Anterior cingulate cortex (tissue), 58 donors: ENCODE data around the gene KTI12.

Experiments
- DNase-seq, 58 donors: peaks; one replicate each; lab custom pipeline; 2025; lab: John Stamatoyannopoulos, UW

Gene KTI12

DNA sequence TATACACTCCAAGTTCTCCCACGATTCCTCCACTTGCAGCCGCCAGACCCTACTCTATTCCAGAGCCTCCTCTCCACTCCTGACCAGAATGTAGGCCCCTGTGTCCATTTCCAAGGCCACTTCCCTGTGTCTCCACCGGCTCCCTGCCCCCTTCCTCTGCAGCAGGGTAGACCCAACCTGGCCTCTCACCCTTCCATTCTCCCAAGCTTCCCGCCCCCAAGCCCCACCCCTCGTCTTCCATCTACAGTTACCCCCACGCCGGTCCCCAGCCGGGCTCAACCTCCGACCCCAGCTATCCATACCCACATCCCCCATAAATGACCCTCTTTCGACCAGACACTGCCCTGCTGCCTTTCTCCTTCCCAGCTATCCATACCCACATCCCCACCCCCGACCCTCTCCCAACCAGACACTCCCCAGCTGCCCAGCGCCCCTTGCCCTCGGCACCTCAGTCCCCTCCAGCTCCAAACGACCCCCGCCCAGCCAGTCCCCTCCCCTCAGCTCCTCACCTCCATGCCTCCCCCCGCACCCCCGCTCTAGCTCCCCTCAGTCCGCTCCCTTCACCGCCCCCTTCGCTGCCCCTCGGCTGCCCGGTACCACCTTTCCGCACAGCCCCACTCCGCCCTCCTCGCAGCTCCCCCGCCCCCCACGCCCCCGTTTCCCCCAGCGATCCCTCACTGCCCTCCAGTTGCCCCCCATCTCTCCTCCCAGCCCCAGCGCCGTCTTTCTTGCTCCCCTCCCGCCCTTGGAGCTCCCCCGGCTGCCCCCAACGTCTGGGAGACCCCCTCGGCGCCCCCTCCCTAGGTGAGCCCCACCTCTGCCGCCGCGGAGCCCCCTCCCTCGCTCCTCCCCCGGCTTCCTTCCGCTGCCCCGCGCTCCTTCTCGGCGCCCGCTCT, 43.8 kb downstream of the KTI12 start:
- DNase-seq: no peak

GRCh38 chr1:51988254-51988653, 45.4 kb downstream of the KTI12 start:
- DNase-seq: no peak

- no peak for DNase-seq
Measured at GRCh38 chr1:51986718-51987117, 46.9 kb downstream of the KTI12 start.

- no peak for DNase-seq
Measured at GRCh38 chr1:51982161-51982560, 51.4 kb downstream of the KTI12 start.
